B cell (primary cell): ENCODE measurements around the gene RFT1. TPM values are rescaled to one million over a fixed set of nuclear protein-coding genes. Genes with fewer than 3 reads are reported as not detected.

Source experiments
- ATAC-seq: fragments of 200-7000 bp; cut with Tn5 transposase; one replicate; pipeline ENCODE4 v1.10.0; 2021; ENCODE audit warnings: low read depth, mild to moderate bottlenecking, moderate number of reproducible peaks, moderate library complexity
- CTCF ChIA-PET: fragments of 350-600 bp; sonication (Branson Sonifier 250); formaldehyde crosslinking; loops from one replicate; lab custom pipeline; 2021; ENCODE audit warnings: antibody characterized with exemption, inconsistent platforms; lab: Charles Lee
- POLR2A ChIA-PET: fragments of 350-600 bp; sonication (Branson Sonifier 250); formaldehyde crosslinking; loops from one replicate; lab custom pipeline; 2021; ENCODE audit warnings: antibody characterized with exemption; lab: Charles Lee
- DNase-seq: peaks from one replicate; pipeline ENCODE4 v3.0.0; 2013
- H2AFZ ChIP-seq: 2 replicates; pipeline ENCODE4 v1.6.1; 2012; ENCODE audit warnings: mild to moderate bottlenecking, low read depth, low read length; ENCODE audit not compliant: insufficient read depth, poor library complexity, severe bottlenecking
- H3K27ac ChIP-seq, 2 donors: 1 replicate in 1 of 2; 2 replicates in 1 of 2; pipeline ENCODE4 v1.5.1; 2012 to 2013; ENCODE audit warnings: low read length in 2 of 2, mild to moderate bottlenecking in 2 of 2, moderate library complexity in 1 of 2
- H3K27me3 ChIP-seq, 4 experiments: fragments of 200-600 bp in 1 of 4; sonication (generic) in 1 of 4; replicated peaks in 1 of 4; 1 replicate in 2 of 4; 2 replicates in 2 of 4; pipeline versions ENCODE4 v1.6.1 to v1.7.0; 2013 to 2016; ENCODE audit warnings: low read length in 3 of 4, mild to moderate bottlenecking in 2 of 4, mixed read lengths in 1 of 4, moderate library complexity in 1 of 4; ENCODE audit not compliant: insufficient read depth in 4 of 4, control insufficient read depth in 3 of 4; ENCODE audit errors: control extremely low read depth in 1 of 4
- H3K36me3 ChIP-seq, 2 experiments: replicated peaks in 1 of 2; 1 replicate in 1 of 2; 2 replicates in 1 of 2; pipeline versions ENCODE4 v1.6.1 to v1.7.1; 2013; ENCODE audit warnings: low read length in 1 of 2; ENCODE audit not compliant: insufficient read depth in 2 of 2, control insufficient read depth in 1 of 2; ENCODE audit errors: control extremely low read depth in 1 of 2, extremely low read depth in 1 of 2
- H3K4me1 ChIP-seq, 2 donors: fragments of 200-600 bp in 1 of 2; sonication (generic) in 1 of 2; 1 replicate in 1 of 2; 2 replicates in 1 of 2; pipeline versions ENCODE4 v1.5.1 to v1.6.1; 2013 to 2017; ENCODE audit warnings: low read length in 2 of 2; ENCODE audit not compliant: control insufficient read depth in 2 of 2, insufficient read depth in 2 of 2
- H3K4me2 ChIP-seq: replicated peaks from 2 replicates; pipeline ENCODE3; 2012; ENCODE audit warnings: mild to moderate bottlenecking, low read depth, low read length; ENCODE audit not compliant: poor library complexity, severe bottlenecking
- H3K4me3 ChIP-seq, 5 experiments: fragments of 200-600 bp in 1 of 5; sonication (generic) in 1 of 5; 1 replicate in 3 of 5; 2 replicates in 2 of 5; pipeline versions ENCODE4 v1.5.1 to v1.7.0; 2011 to 2016; ENCODE audit warnings: low read length in 4 of 5, mild to moderate bottlenecking in 4 of 5, low read depth in 2 of 5, control low read depth in 1 of 5, moderate library complexity in 1 of 5; ENCODE audit not compliant: insufficient read depth in 1 of 5; ENCODE audit errors: control extremely low read depth in 1 of 5, extremely low read depth in 1 of 5
- H3K79me2 ChIP-seq: fragments of 200-600 bp; sonication (generic); one replicate; pipeline ENCODE4 v1.6.0; 2016; ENCODE audit warnings: low read length; ENCODE audit not compliant: control insufficient read depth, insufficient read depth
- H3K9ac ChIP-seq: fragments of 200-600 bp; sonication (generic); 2 replicates; pipeline ENCODE4 v1.6.1; 2017; ENCODE audit warnings: mild to moderate bottlenecking, low read length, moderate library complexity
- H3K9me3 ChIP-seq, 3 donors: one replicate each; pipeline versions ENCODE4 v1.6.1 to v1.7.1; 2013; ENCODE audit warnings: low read length in 2 of 3; ENCODE audit not compliant: control insufficient read depth in 2 of 3, insufficient read depth in 1 of 3; ENCODE audit errors: control extremely low read depth in 1 of 3
- H4K20me1 ChIP-seq: 2 replicates; pipeline ENCODE4 v1.6.0; 2012; ENCODE audit warnings: mild to moderate bottlenecking, low read length; ENCODE audit not compliant: insufficient read depth, control insufficient read depth, poor library complexity, severe bottlenecking
- H3K27ac Mint-ChIP-seq: one replicate; pipeline ENCODE4 v1.8.0; 2021; ENCODE audit warnings: mixed read lengths
- H3K27me3 Mint-ChIP-seq: one replicate; pipeline ENCODE4 v1.8.0; 2021; ENCODE audit warnings: mixed read lengths
- H3K4me1 Mint-ChIP-seq: one replicate; pipeline ENCODE4 v1.8.0; 2021; ENCODE audit warnings: mixed read lengths
- H3K4me3 Mint-ChIP-seq: one replicate; pipeline ENCODE4 v1.8.0; 2021; ENCODE audit warnings: mixed read lengths
- H3K9me3 Mint-ChIP-seq: one replicate; pipeline ENCODE4 v1.8.0; 2022; ENCODE audit warnings: mixed read lengths; ENCODE audit not compliant: insufficient read depth
- EZH2 ChIP-seq: IDR thresholded peaks from 2 replicates; pipeline ENCODE4 v1.6.1; 2012; ENCODE audit warnings: borderline replicate concordance, low read depth, mild to moderate bottlenecking, moderate library complexity, low read length; ENCODE audit not compliant: insufficient read depth, poor library complexity, severe bottlenecking
- WGBS: methylation state at CpG from one replicate; pipeline ENCODE4 v1.1.5; 2013; ENCODE audit warnings: missing lambda C conversion rate; ENCODE audit not compliant: insufficient coverage; 5-methylcytosine and 5-hydroxymethylcytosine counted together
- intact Hi-C: fragments of 100-400 bp; cut with micrococcal nuclease; formaldehyde crosslinking; loops from one replicate; pipeline ENCODE4 v1.10.0; 2022
- polyA plus RNA-seq: library from polyadenylated mRNA; depleted of rRNA; stranded (reverse); fragments of >200 nt; gene quantifications from 2 replicates; pipeline ENCODE4 v1.2.3, GENCODE V29; 2012
- total RNA-seq, 2 donors: library from RNA; stranded (reverse); fragments of 120-200 nt in 1 of 2; gene quantifications; 1 replicate in 1 of 2; 2 replicates in 1 of 2; pipeline versions ENCODE4 v1.2.3 to v1.2.4, GENCODE V29; 2013 to 2022
- TF ChIP-seq, protein P1 (sequence below): fragments of 200-600 bp; IDR thresholded peaks from one replicate; pipeline ENCODE4 v1.8.0; 2022; ENCODE audit warnings: antibody characterized with exemption, mild to moderate bottlenecking

Gene RFT1
- total and polyA plus RNA-seq, 2 donors (not counting 1 experiment from before 2014, with no cell fraction given), result 12.1 to 28.9 TPM

DNA sequence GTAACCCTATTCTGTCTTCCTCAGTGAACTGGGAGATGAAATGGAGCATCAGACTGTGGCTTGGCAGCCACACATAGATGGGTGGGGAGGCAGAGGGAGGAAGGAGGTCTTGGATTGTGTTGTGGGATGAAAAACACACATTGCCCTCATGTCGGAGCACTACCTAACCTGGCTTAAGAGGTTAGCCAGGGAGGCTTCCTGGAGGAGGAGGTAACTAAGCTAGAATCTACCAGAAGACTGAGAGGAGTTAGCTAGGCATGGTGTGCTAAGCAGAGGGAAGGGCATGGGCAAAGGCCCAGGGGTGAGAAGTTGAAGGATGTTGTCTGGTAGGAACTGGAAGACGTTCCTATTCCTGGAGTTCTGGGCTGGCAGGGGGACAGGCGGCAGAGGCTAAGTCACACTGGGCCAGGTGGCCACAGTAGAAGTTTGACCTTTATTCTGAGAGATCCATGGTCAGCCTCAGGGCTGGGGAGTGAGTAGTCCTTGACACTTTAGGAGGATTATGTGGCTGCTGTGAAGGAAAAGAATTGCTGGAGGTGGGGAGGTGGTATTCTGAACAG, 23.1 kb upstream of the RFT1 start:
- Histone ChIP-seq H3K36me3 (no peaks in the 10 kb centered on the region), H3K4me2 (no peak overlapping the region), H3K9me3 (no peaks in the 10 kb centered on the region), H3K27me3 (peaks cover 0 to 31% (median 12%) of the 10 kb centered on the region in 4 experiments), H3K4me1 (peaks cover 1 to 6% of the 10 kb centered on the region in 2 donors), H3K79me2 (no peaks in the 10 kb centered on the region), H3K27ac (no peak overlapping the region), H4K20me1 (no peaks in the 10 kb centered on the region), H3K9ac (no peak overlapping the region), H2AFZ (no peak overlapping the region), H3K4me3 (no peak overlapping the region)
- ChIA-PET CTCF (interaction anchor here (1.3 kb wide), 1 partner anchor 19 kb away, joined by 3 read pairs; no protein-coding TSS in a partner anchor), POLR2A (no interaction called here)
- DNase-seq (no peak), ATAC-seq (no peak)
- 95% methylated on average over 3 of the region's 3 CpGs for WGBS
- Mint-ChIP-seq H3K4me3 (no peak overlapping the region), H3K27me3 (peaks cover 13% of the 10 kb centered on the region), H3K9me3 (no peaks in the 10 kb centered on the region), H3K4me1 (peaks cover 4% of the 10 kb centered on the region), H3K27ac (no peak overlapping the region)
- TF ChIP-seq, protein P1, sequence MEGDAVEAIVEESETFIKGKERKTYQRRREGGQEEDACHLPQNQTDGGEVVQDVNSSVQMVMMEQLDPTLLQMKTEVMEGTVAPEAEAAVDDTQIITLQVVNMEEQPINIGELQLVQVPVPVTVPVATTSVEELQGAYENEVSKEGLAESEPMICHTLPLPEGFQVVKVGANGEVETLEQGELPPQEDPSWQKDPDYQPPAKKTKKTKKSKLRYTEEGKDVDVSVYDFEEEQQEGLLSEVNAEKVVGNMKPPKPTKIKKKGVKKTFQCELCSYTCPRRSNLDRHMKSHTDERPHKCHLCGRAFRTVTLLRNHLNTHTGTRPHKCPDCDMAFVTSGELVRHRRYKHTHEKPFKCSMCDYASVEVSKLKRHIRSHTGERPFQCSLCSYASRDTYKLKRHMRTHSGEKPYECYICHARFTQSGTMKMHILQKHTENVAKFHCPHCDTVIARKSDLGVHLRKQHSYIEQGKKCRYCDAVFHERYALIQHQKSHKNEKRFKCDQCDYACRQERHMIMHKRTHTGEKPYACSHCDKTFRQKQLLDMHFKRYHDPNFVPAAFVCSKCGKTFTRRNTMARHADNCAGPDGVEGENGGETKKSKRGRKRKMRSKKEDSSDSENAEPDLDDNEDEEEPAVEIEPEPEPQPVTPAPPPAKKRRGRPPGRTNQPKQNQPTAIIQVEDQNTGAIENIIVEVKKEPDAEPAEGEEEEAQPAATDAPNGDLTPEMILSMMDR, result no peak
- no peak for TF ChIP-seq EZH2
- intact Hi-C loops, result no loop called here

DNA sequence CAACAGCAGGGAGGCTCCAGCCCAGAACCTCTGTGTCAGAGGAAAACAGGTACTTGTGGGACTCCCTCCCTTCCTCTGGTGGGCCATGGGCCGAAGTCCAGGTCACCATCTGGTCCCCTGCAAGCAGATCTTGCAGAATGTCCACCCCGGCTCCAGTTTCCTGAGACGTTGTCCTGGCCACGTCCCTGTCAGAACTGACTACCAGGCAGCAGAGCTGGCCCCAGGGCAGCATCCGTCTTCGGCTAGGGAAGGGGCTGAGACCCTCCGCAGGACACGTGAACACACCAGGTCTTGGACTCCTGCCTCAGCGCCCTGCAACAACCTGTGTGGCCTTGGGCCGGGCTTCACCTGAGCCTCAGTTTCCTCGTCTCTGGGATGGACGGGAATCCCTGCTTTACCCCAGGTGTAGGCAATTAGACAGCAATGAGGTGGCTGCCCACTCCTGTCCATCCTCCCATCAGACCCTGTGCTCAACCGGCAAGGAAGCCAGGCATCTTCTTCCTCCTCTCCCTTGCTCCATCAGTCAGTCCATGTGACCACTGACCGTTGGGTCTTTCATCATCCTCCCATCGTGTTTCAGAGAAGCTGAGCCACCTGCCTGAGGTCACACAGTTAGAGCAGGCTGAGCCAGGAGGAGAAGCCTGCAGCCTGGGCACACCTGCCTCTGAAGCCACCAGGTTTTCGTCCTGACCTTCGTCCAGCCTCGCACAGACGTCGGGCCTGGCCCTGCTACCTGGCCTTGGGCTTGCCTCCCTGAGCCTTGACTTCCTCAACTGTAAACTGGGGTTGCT, 21.8 kb upstream of the RFT1 start:
- H3K36me3 ChIP-seq, result no peaks in the 10 kb centered on the region
- H3K9ac ChIP-seq, result no peak overlapping the region
- no peaks in the 10 kb centered on the region for H3K9me3 ChIP-seq
- no peak overlapping the region for H3K4me3 Mint-ChIP-seq
- H3K27ac Mint-ChIP-seq, result no peak overlapping the region
- no peak overlapping the region for H3K27ac ChIP-seq
- intact Hi-C loops, result no loop called here
- H3K79me2 ChIP-seq, result no peaks in the 10 kb centered on the region
- ATAC-seq, result no peak
- no peak for DNase-seq
- H3K9me3 Mint-ChIP-seq, result no peaks in the 10 kb centered on the region
- H3K4me1 ChIP-seq, result peaks cover 0 to 4% of the 10 kb centered on the region in 2 donors
- 92% methylated on average over 20 of the region's 20 CpGs for WGBS
- H3K27me3 ChIP-seq, result peaks cover 0 to 31% (median 11%) of the 10 kb centered on the region in 4 experiments
- no peak overlapping the region for H3K4me3 ChIP-seq
- peaks cover 2% of the 10 kb centered on the region for H3K4me1 Mint-ChIP-seq
- TF ChIP-seq EZH2, result no peak
- TF ChIP-seq, protein P1, result no peak
- ChIA-PET CTCF (no interaction called here), POLR2A (no interaction called here)
- no peaks in the 10 kb centered on the region for H4K20me1 ChIP-seq
- no peak overlapping the region for H3K4me2 ChIP-seq
- peaks cover 13% of the 10 kb centered on the region for H3K27me3 Mint-ChIP-seq
- no peak overlapping the region for H2AFZ ChIP-seq
